SKM-1 (cell line): ENCODE data around the gene TRAM2.
"Not testable (repeated sequence)": the region's sequence is repeated elsewhere in the genome, so short reads cannot be mapped to it uniquely, and the experiment has no call there.

Experiments
- DNase-seq: peaks from one replicate; lab custom pipeline; 2025; ENCODE audit not compliant: unreplicated experiment; lab: John Stamatoyannopoulos, UW

TRAM2 gene

DNA sequence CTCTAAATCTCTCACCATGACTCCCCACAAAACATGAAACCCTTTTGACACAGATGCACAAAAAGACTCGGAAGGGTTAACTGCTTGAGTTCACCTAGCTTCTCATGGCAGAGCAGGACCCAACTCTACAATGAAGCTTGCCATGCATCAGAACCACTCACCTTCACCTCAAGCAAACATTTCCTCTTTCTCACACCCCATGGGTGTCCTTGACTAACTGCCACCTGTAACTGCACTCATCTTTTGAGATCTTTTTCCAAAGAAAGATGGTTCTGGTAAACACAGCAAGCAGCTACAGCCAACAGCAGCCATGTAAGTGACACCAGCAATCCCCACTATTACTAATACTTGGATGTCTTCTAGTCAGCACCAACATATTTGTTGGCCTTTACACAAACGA is 80.2 kb downstream of the TRAM2 start:
- DNase-seq, result no peak

DNA sequence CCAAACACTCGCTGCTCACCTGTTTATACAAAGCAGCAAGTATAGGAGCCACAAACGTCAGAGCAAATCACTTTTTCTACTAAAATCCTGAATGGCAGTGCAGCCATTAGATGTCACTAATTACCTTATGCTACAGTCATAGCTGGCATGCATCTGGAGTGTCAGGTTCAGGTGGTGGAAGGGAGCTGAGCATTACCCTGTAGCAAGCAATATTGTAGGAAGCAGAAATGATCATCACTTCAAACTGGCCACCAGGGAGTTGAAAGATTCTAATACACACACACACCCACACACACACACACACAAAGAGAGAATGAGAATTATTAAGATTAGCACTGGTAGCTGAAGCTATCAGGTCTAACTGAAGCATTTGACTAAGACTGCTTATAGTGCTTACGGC is 80.9 kb downstream of the TRAM2 start:
- no peak for DNase-seq

DNA sequence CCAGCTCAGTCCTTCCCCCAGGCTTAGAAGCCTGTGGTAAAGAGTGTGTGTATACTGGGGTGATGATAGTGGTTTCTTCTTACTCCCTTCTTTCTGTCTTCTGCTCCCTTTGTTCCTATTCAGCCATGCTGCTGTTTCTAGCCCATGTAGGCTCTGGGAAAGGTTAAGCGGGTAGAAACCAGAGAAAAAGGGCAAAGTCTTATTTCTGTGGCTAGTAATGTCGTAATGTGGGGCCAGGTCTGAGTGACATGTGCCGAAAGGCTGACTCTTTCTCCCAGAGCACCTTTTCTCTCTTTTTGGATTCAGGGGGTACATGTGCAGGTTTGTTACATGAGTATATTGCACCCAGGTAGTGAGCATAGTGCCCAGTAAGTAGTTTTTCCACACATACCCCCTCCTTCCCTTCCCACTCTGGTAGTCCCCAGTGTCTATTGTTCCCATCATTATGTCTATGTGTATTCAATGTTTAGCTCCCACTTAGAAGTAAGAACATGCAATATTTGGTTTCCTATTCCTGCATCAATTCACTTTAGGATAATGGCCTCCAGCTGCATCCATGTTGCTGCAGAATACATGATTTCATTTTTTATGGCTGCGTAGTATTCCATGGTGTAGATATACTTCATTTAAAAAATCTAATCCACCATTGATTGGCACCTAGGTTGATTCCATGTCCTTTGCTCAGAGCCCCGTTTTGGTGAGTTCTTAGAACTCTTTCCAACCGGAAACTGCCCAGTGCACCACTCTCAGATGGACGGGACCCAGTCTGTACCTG is 82.4 kb downstream of the TRAM2 start:
- DNase-seq, result no peak

DNA sequence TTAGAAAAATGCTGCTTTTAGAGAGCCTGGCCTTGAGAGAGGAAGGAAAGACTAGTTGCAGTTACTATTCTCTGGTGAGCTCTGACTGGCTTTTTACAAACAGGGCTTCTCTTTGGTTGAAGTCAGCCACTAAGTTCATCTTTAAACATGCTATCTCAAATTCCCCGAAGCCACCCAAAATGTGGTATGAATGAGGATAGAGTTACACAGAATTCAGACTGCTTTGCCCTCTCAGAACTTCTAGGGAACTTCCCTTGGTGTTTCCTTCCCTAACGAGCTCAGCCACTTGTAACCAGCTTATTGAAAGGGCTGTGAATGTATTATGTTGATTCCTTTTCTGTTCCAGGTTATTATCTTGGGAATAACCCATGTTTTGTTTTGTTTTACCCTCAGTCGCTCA is 83.2 kb downstream of the TRAM2 start:
- no peak for DNase-seq

DNA sequence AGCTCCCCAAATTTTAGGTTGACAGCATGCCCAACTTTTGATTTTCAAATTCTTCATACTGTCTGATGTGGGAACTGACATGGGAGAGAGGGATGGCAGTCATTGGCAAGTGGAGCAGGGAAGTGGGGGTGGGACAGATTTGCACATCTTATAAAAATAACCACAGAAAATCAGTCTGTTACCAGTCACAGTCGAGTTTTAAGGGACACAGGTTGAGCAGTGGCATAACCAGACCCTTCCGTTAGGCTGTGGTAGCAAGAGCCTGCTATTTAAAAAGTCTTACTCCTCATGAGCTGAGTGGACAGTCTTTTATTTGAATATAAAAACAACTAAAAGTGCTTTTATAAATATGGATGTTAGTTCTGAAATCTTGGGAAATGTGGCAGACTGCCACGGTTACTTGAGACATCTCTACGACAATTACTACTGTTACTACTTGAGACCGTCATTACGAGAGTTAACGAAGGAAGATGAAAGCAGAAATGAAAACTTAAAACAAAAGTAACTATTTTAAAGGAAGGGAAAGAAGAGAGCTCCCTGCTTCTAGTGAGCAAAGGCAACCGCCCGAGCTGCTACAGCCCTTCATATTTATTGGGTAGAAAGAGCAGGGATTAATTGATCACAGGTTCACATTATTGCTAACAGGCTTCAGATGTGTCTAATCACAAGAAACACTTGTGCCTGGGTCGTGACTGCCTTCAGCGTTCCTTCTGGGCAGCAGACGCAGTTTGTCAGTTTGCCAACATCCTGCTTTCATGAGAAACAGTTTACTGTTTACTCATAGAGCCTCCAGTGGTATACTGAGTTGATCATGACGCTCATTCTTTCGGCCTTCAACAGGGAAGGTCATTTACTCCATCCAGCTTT is 85.4 kb downstream of the TRAM2 start:
- DNase-seq, result no peak

DNA sequence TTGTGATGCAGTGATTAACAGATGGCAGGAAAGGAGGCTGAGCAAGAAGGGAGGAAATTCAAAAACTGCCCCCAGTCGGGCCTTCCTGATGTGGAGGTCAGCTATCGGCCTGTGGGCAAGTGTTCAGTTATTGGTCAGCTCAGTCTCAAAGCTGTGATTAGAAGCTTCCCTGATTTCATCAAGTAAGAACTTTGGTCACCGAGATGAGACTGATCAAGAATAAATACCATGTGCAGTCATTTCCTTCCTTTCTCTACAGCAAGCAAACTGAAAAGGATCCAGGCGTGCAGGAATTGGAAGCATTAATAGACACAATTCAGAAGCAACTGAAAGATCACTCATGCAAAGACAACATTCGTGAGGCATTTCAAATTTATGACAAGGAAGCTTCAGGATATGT is 87.0 kb downstream of the TRAM2 start:
- DNase-seq, result no peak

DNA sequence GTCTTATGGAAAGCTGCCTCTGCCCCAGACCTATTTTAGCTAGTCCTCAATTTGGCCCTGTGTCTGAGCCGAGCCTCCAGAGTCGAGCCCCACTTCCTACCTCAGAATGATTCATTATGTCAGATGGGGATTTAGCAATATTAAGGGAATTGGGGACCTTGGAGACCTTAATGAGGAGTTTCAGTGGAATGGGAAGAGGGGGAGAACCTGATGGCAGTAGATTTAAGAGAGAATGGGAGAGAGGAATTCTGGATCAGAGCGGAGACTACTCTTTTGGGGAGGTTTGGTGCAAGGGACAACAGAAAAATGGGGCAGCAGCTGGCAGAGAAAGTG is 93.2 kb downstream of the TRAM2 start:
- no peak for DNase-seq

DNA sequence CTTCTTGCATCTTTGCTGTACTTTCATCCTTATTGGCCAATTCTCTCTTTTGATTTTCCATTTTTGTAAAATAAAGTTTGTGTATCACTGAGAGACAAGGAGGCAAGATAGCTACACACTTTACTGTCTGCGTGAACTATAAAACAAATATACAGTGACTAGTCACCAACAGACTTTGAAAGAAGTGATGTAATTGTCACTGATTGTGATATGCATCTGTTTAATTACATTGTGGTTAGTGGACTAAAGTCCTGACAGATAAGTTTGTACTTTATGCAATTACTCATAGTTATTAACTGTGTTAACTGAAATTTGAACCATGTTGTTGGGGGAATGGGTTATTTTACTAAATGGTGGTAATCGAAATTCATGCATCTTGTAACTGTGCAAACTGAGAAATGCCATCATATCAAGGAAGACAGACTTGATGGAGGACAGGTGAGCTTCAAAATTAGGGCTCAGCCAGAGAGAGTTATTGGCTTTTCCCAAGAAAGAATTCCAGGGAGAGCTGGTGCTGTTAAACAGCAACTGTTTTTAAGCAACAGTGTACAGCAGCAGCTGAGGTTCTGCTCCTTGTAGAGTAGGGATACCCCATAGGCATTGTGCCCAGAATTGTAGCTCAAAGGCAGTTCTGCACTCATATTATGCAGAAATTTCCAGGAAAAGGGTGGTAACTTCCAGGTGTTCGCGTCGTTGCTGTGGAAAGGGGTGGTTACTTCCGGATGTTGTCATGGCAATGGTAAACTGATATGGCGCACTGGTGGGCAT is 93.8 kb downstream of the TRAM2 start:
- DNase-seq, result no peak

DNA sequence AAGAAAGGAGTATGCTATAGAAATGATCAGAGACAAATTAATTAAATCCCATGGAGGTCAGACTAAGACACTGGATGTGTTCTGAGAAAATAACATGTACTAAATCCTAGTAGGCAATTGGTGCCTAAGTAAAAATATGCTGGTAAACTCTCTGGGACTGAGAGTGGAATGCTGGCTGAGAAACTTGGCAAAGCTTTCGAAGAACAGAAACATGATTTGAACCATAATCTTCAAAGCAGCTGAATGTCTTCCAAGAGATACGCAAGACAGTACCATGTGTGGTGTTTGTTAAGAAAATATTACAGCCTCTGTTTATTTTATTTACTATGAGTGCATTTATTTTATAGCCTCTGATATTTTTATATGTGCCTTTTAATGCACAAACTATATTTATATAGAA is 101.6 kb downstream of the TRAM2 start:
- no peak for DNase-seq

DNA sequence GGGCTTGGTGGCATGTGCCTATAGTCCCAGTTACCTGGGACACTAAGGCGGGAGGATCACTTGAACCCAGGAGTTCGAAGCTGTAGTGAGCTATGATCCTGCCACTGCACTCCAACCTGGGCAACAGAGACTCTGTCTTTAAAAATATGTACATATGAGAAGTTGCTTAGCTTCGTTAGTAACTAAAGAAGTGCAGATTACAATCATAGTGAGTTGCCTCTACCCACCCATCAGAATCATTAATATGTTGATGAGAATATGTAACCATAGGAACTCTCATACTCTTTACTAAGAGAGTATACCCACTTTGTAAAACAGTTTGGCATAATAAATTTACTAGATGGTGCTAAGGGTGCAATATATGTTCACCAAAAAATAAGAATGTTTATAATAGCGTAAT is 102.7 kb downstream of the TRAM2 start:
- DNase-seq, result no peak

DNA sequence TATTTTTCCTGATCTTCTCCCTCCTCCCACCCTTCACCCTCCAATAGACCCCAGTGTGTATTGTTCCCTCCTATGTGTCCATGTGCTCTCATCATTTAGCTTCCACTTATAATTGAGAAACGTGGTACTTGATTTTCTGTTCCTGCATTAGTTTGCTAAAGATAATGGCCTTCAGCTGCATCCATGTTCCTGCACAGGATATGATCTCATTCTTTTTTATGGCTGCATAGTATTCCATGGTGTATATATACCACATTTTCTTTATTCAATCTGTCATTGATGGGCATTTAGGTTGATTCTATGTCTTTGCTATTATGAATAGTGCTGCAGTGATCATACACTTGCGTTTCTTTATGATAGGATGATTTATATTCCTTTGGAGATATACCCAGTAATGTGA is 115.7 kb downstream of the TRAM2 start:
- DNase-seq, result not testable (repeated sequence)

DNA sequence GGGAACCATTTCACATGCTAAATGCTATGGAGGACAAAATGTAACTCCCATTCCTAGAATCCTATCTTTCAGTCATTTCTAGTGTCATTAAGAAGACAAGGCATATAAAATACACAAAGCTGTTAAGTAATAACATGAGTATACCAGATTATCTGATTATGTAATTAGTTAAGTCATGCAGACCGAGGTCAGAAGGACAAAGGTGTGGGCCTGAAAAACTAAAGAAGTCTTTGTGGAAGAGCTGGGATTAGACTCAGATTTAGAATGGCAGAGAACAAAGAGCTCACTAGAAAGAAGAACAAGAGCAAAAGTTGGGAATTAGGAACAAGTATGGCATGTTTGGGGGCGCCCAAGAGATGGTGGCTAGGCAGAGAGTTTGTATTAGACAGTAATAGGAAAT is 119.8 kb downstream of the TRAM2 start:
- DNase-seq, result no peak

DNA sequence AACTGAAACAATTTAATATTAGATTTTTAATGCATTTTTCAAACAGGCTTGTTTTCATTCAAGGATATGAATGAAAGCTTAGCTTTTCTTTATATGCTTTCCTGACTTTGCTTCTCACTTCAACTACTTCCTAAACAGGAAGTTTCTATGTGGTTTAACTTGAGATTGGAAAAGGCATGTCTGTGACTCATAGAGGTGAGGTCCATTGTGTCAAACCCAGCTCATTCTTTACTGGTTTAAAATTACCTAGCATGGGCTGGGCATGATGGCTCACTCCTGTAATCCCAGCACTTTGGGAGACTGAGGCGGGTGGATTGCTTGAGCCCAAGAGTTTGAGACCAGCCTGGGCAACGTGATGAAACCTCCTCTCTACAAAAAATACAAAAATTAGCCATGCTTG is 122.3 kb downstream of the TRAM2 start:
- DNase-seq, result no peak
